H1 (cell line): ENCODE results near the gene WFIKKN1. TPM values are rescaled to one million over a fixed set of nuclear protein-coding genes. Genes with fewer than 3 reads are reported as not detected.

ENCODE experiments used
- CTCF ChIA-PET: fragments of 300-600 bp; sonication (Branson Sonifier 250); formaldehyde crosslinking; loops from one replicate; lab custom pipeline; 2021; ENCODE audit not compliant: partially characterized antibody; lab: Charles Lee
- POLR2A ChIA-PET: fragments of 300-600 bp; sonication (Branson Sonifier 250); formaldehyde crosslinking; loops from one replicate; lab custom pipeline; 2021; ENCODE audit warnings: inconsistent platforms; ENCODE audit not compliant: partially characterized antibody; lab: Charles Lee
- DNase-seq, 2 experiments: peaks; one replicate each; pipeline versions ENCODE4 v3.0.0 to v3.0.0-alpha.2; 2010 to 2022; ENCODE audit warnings: low spot score in 2 of 2, low read depth in 1 of 2, mixed read lengths in 1 of 2
- FAIRE-seq: peaks from 2 replicates; lab custom pipeline; 2011; peaks lifted over from hg19 to GRCh38; lab: Jason Lieb, UNC
- H2AFZ ChIP-seq: 2 replicates; pipeline ENCODE4 v1.8.1; 2012; ENCODE audit warnings: low read length, inconsistent platforms
- H2AK5ac ChIP-seq: 2 replicates; pipeline ENCODE4 v1.6.1; 2013; ENCODE audit warnings: low read depth, low read length
- H2BK120ac ChIP-seq: replicated peaks from 2 replicates; pipeline ENCODE3; 2013; ENCODE audit warnings: low read depth, low read length, inconsistent platforms
- H2BK12ac ChIP-seq: 2 replicates; pipeline ENCODE4 v1.6.1; 2013; ENCODE audit warnings: low read depth, low read length
- H2BK15ac ChIP-seq: 2 replicates; pipeline ENCODE4 v1.6.1; 2013; ENCODE audit warnings: low read length
- H2BK20ac ChIP-seq: 2 replicates; pipeline ENCODE4 v1.6.1; 2013; ENCODE audit warnings: low read length
- H2BK5ac ChIP-seq: 2 replicates; pipeline ENCODE4 v1.6.1; 2013; ENCODE audit warnings: low read depth, low read length
- H3K14ac ChIP-seq: 2 replicates; pipeline ENCODE4 v1.6.1; 2013; ENCODE audit warnings: inconsistent platforms; ENCODE audit not compliant: insufficient read length
- H3K18ac ChIP-seq: 2 replicates; pipeline ENCODE4 v1.6.1; 2013; ENCODE audit warnings: low read length; ENCODE audit errors: extremely low read depth
- H3K23ac ChIP-seq: 2 replicates; pipeline ENCODE4 v1.6.1; 2013; ENCODE audit warnings: inconsistent platforms; ENCODE audit not compliant: insufficient read length
- H3K23me2 ChIP-seq: 2 replicates; pipeline ENCODE4 v1.6.1; 2013; ENCODE audit warnings: low read depth, low read length
- H3K27ac ChIP-seq: 2 replicates; pipeline ENCODE4 v1.6.1; 2011; ENCODE audit warnings: low read depth, low read length, inconsistent platforms
- H3K27me3 ChIP-seq, 4 experiments: replicated peaks in 1 of 4; 1 replicate in 1 of 4; 2 replicates in 3 of 4; pipeline versions ENCODE4 v1.6.1 to v1.8.1; 2011 to 2013; ENCODE audit warnings: low read length in 3 of 4, mild to moderate bottlenecking in 3 of 4, inconsistent platforms in 2 of 4, mixed read lengths in 2 of 4, moderate library complexity in 1 of 4; ENCODE audit not compliant: control insufficient read depth in 3 of 4, insufficient read depth in 3 of 4; ENCODE audit errors: extremely low read depth in 1 of 4
- H3K36me3 ChIP-seq, 4 experiments: 2 replicates each; pipeline versions ENCODE4 v1.6.1 to v1.8.1; 2011 to 2013; ENCODE audit warnings: mild to moderate bottlenecking in 4 of 4, low read length in 3 of 4, moderate library complexity in 2 of 4, control low read depth in 1 of 4, inconsistent platforms in 1 of 4; ENCODE audit not compliant: insufficient read depth in 4 of 4, control insufficient read depth in 2 of 4
- H3K4ac ChIP-seq: replicated peaks from 2 replicates; pipeline ENCODE3; 2013; ENCODE audit warnings: low read length, low read depth, mixed read lengths, inconsistent platforms; ENCODE audit not compliant: insufficient read length
- H3K4me1 ChIP-seq, 4 experiments: replicated peaks in 1 of 4; 1 replicate in 1 of 4; 2 replicates in 3 of 4; pipeline versions ENCODE4 v1.6.1 to v1.8.1; 2011 to 2013; ENCODE audit warnings: low read length in 3 of 4, inconsistent platforms in 2 of 4, mixed read lengths in 1 of 4; ENCODE audit not compliant: insufficient read depth in 4 of 4, control insufficient read depth in 3 of 4
- H3K4me2 ChIP-seq, 2 experiments: 2 replicates each; pipeline versions ENCODE4 v1.6.1 to v1.8.1; 2011 to 2013; ENCODE audit warnings: low read depth in 2 of 2, low read length in 2 of 2, control low read depth in 1 of 2, inconsistent platforms in 1 of 2, mild to moderate bottlenecking in 1 of 2; ENCODE audit not compliant: insufficient read depth in 1 of 2
- H3K4me3 ChIP-seq, 4 experiments: fragments of 200-600, 300-600 bp in 1 of 4; sonication (generic), shearing (Covaris generic), sonication (Bioruptor Twin) in 1 of 4; 2 replicates each; pipeline versions ENCODE4 v1.5.1 to v1.8.1; 2011 to 2016; ENCODE audit warnings: low read length in 4 of 4, low read depth in 3 of 4, control low read depth in 2 of 4, inconsistent platforms in 2 of 4, mild to moderate bottlenecking in 2 of 4, mixed read lengths in 1 of 4, moderate library complexity in 1 of 4; ENCODE audit not compliant: insufficient read depth in 2 of 4; ENCODE audit errors: extremely low read depth in 1 of 4
- H3K56ac ChIP-seq: replicated peaks from 2 replicates; pipeline ENCODE3; 2013; ENCODE audit warnings: low read depth, mild to moderate bottlenecking, mixed read lengths, low read length, inconsistent platforms; ENCODE audit not compliant: insufficient read length
- H3K79me1 ChIP-seq: 2 replicates; pipeline ENCODE4 v1.6.1; 2013; ENCODE audit warnings: low read depth, low read length, control low read depth
- H3K79me2 ChIP-seq, 2 experiments: 2 replicates each; pipeline versions ENCODE4 v1.6.1 to v1.8.1; 2012 to 2013; ENCODE audit warnings: low read length in 2 of 2, mild to moderate bottlenecking in 2 of 2, inconsistent platforms in 1 of 2; ENCODE audit not compliant: insufficient read depth in 2 of 2, control insufficient read depth in 1 of 2
- H3K9ac ChIP-seq, 4 experiments: replicated peaks in 1 of 4; 1 replicate in 1 of 4; 2 replicates in 3 of 4; pipeline versions ENCODE4 v1.6.1 to v1.8.1; 2011 to 2013; ENCODE audit warnings: low read depth in 3 of 4, low read length in 3 of 4, control low read depth in 2 of 4, mild to moderate bottlenecking in 2 of 4, moderate library complexity in 2 of 4, inconsistent platforms in 1 of 4; ENCODE audit errors: extremely low read depth in 1 of 4
- H3K9me3 ChIP-seq, 2 experiments: 2 replicates each; pipeline versions ENCODE4 v1.6.1 to v1.8.1; 2012 to 2013; ENCODE audit warnings: mild to moderate bottlenecking in 2 of 2, moderate library complexity in 2 of 2, control low read depth in 1 of 2, inconsistent platforms in 1 of 2, low read depth in 1 of 2, low read length in 1 of 2, mixed read lengths in 1 of 2; ENCODE audit not compliant: insufficient read depth in 2 of 2
- H4K20me1 ChIP-seq, 2 experiments: replicated peaks in 1 of 2; 2 replicates each; pipeline versions ENCODE3 to v1.8.1; 2011 to 2013; ENCODE audit warnings: inconsistent platforms in 2 of 2, low read length in 2 of 2, mild to moderate bottlenecking in 1 of 2; ENCODE audit not compliant: insufficient read depth in 2 of 2, control insufficient read depth in 1 of 2
- H4K5ac ChIP-seq: 2 replicates; pipeline ENCODE4 v1.6.1; 2013; ENCODE audit warnings: low read length, low read depth, mixed read lengths, inconsistent platforms; ENCODE audit not compliant: insufficient read length
- H4K8ac ChIP-seq: 2 replicates; pipeline ENCODE4 v1.8.0; 2013; ENCODE audit warnings: mild to moderate bottlenecking, moderate library complexity, low read length, inconsistent platforms; ENCODE audit not compliant: insufficient read depth; ENCODE audit errors: extremely low read depth
- H4K91ac ChIP-seq: replicated peaks from 2 replicates; pipeline ENCODE3; 2013; ENCODE audit warnings: low read length, mixed read lengths, inconsistent platforms; ENCODE audit not compliant: insufficient read length
- CBX5 ChIP-seq: fragments of 300-800, 300-1000 bp; sonication (generic); IDR thresholded peaks from 2 replicates; pipeline ENCODE4 v1.7.1; 2016; ENCODE audit warnings: antibody characterized with exemption, low read length, low read depth
- CHD1 ChIP-seq: IDR thresholded peaks from 2 replicates; pipeline ENCODE4 v1.6.1; 2012; ENCODE audit warnings: low read depth, low read length, improper control_type of control experiment
- SRF ChIP-seq: IDR thresholded peaks from 2 replicates; pipeline ENCODE4 v1.6.1; 2011; ENCODE audit warnings: mild to moderate bottlenecking, low read depth, low read length, moderate library complexity
- SUZ12 ChIP-seq: fragments of 200-600 bp; sonication (generic); IDR thresholded peaks from 2 replicates; pipeline ENCODE4 v1.6.1; 2012; ENCODE audit warnings: mild to moderate bottlenecking, inconsistent platforms, low read length, moderate library complexity, mixed read lengths
- WGBS, 2 experiments: shearing (Covaris generic) in 1 of 2; methylation state at CpG; one replicate each; pipeline versions ENCODE4 v1.1.6 to v1.1.7; 2013 to 2015; ENCODE audit warnings: low lambda C conversion rate in 2 of 2, mixed read lengths in 2 of 2, inconsistent platforms in 1 of 2, low coverage in 1 of 2, missing lambda C conversion rate in 1 of 2; ENCODE audit not compliant: insufficient replicate concordance in 2 of 2, insufficient coverage in 1 of 2, insufficient read length in 1 of 2; ENCODE audit errors: extremely low coverage in 1 of 2, missing lambda C conversion rate in 1 of 2; 5-methylcytosine and 5-hydroxymethylcytosine counted together
- polyA plus RNA-seq, 7 experiments: library from polyadenylated mRNA; depleted of rRNA in 3 of 7; stranded (reverse) in 5 of 7; unstranded in 2 of 7; fragments of >200 nt in 5 of 7; fragments of 200-250 nt in 2 of 7; gene quantifications; 1 replicate in 5 of 7; 2 replicates in 1 of 7; 4 replicates in 1 of 7; pipeline versions ENCODE4 v1.2.1 to v1.2.3, GENCODE V29; 2011 to 2013; ENCODE audit warnings: missing spikeins in 2 of 7, mixed read lengths in 2 of 7
- total RNA-seq: library from RNA; stranded (reverse); fragmentation: NEBNext Ultra II Directional; extraction: Animal tissue kit (Norgen Biotek cat#: 25700); gene quantifications from 2 replicates; pipeline ENCODE4 v1.2.1, GENCODE V29; 2021
- TF ChIP-seq, protein P1 (sequence below): IDR thresholded peaks from 2 replicates; pipeline ENCODE4 v1.6.1; 2012; ENCODE audit warnings: low read length, inconsistent platforms

Gene WFIKKN1
- total and polyA plus RNA-seq, 2 of the 8 experiments (the other 6 are each of a cell fraction or from before 2014, with no cell fraction given): 11.4 to 15.8 TPM

GRCh38 chr16:662597-662996 is 31.8 kb downstream of the WFIKKN1 start:
- H3K18ac ChIP-seq: no peak overlapping the region
- no peak overlapping the region for H3K23ac ChIP-seq
- H3K9ac ChIP-seq: no peak overlapping the region
- DNase-seq (no peak), FAIRE-seq (no peak)
- H2BK5ac ChIP-seq: no peak overlapping the region
- no peak overlapping the region for H2BK20ac ChIP-seq
- no peak overlapping the region for H3K27ac ChIP-seq
- H2BK120ac ChIP-seq: no peak overlapping the region
- H3K14ac ChIP-seq: no peak overlapping the region
- no peak overlapping the region for H2AFZ ChIP-seq
- H3K23me2 ChIP-seq: no peaks in the 10 kb centered on the region
- ChIA-PET CTCF (interaction anchor here (0.8 to 11.3 kb wide), 11 partner anchors 12 to 128 kb away, joined by 3 to 104 read pairs (median 4); partner anchors contain the start of gene WDR90), POLR2A (interaction anchor here (0.6 to 17.4 kb wide), 5 partner anchors 14 to 183 kb away, joined by 3 to 214 read pairs (median 5); partner anchors contain the start of genes ANTKMT, JMJD8, MCRIP2 and RHBDL1)
- no peak overlapping the region for H4K5ac ChIP-seq
- no peaks in the 10 kb centered on the region for H3K9me3 ChIP-seq
- H3K56ac ChIP-seq: no peak overlapping the region
- H3K79me2 ChIP-seq: no peaks in the 10 kb centered on the region
- no peak overlapping the region for H4K8ac ChIP-seq
- 93% methylated on average over 19 of the region's 21 CpGs; no CpG with 5 or more reads in 1 of the 2 experiments for WGBS, 2 experiments
- H4K20me1 ChIP-seq: peaks cover 0 to 3% of the 10 kb centered on the region in 2 experiments
- H3K4ac ChIP-seq: no peak overlapping the region
- peaks cover 0 to 11% (median 3%) of the 10 kb centered on the region in 4 experiments; a peak in 4 of 7 replicates for H3K4me1 ChIP-seq
- TF ChIP-seq SRF: no peak
- no peak for TF ChIP-seq CBX5
- TF ChIP-seq, protein P1, sequence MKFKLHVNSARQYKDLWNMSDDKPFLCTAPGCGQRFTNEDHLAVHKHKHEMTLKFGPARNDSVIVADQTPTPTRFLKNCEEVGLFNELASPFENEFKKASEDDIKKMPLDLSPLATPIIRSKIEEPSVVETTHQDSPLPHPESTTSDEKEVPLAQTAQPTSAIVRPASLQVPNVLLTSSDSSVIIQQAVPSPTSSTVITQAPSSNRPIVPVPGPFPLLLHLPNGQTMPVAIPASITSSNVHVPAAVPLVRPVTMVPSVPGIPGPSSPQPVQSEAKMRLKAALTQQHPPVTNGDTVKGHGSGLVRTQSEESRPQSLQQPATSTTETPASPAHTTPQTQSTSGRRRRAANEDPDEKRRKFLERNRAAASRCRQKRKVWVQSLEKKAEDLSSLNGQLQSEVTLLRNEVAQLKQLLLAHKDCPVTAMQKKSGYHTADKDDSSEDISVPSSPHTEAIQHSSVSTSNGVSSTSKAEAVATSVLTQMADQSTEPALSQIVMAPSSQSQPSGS: no peak
- no peak for TF ChIP-seq CHD1
- no peak for TF ChIP-seq SUZ12
- TF ChIP-seq, all 59 proteins: peak for 0
- Histone ChIP-seq H2AK5ac (no peak overlapping the region), H3K79me1 (no peaks in the 10 kb centered on the region), H2BK15ac (no peak overlapping the region; the same call in 1 of the 2 replicates), H3K36me3 (peaks cover 0 to 10% (median 1%) of the 10 kb centered on the region in 4 experiments; a peak in 3 of 8 replicates), H2BK12ac (no peak overlapping the region), H3K4me2 (no peak overlapping the region), H4K91ac (no peak overlapping the region), H3K27me3 (no peaks in the 10 kb centered on the region), H3K4me3 (no peak overlapping the region)
